Measurements from ENCODE around the gene ESRP2. TPM values are rescaled to one million over a fixed set of nuclear protein-coding genes. Genes with fewer than 3 reads are reported as not detected.

The ESRP2 gene
- total and polyA plus RNA-seq, 5 donors from 2014 or later = 0.10 to 0.99 (median 0.33) TPM; not detected in 1

DNA sequence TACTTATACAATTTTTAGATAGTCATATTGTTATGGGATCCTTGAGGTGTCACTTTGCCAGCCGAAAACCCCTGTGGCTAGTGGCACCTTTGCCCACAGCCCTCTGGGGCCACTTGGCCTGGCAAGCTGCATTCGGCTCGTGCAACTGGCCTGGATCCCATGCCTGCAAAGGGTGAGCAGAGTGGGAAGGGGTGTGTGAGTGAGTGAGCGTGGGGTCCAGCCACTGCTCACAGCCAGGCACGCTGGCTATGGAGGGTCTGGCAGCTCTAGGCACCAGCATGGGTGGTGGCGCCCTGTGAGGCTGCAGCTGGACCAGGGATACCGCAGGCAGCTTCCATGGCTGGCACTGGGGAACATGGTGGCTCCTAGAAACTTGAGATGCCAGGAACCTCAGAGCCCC, 49.0 kb downstream of the ESRP2 start:
- H3K27ac Mint-ChIP-seq = no peak overlapping the region
- no peaks in the 10 kb centered on the region for H3K4me1 ChIP-seq (ENCODE audit: control insufficient read depth, insufficient read depth, low read length, poor library complexity, severe bottlenecking)
- H3K9me3 Mint-ChIP-seq = no peaks in the 10 kb centered on the region
- ATAC-seq (ENCODE audit: low read depth in 2 of 2) (no peak), DNase-seq (no peak)
- no peak overlapping the region for H3K27ac ChIP-seq (ENCODE audit: insufficient read depth, low read length, poor library complexity, severe bottlenecking)
- peaks cover 0 to 17% (median 3%) of the 10 kb centered on the region in 4 donors for H3K4me1 Mint-ChIP-seq
- peaks cover 82% of the 10 kb centered on the region for H3K36me3 ChIP-seq (ENCODE audit: control insufficient read depth, insufficient read depth, low read length)
- no peak overlapping the region for H3K4me3 Mint-ChIP-seq
- H3K4me3 ChIP-seq (ENCODE audit: low read depth, low read length) = no peak overlapping the region
- H3K9me3 ChIP-seq (ENCODE audit: control insufficient read depth in 2 of 2, low read length in 2 of 2) = no peaks in the 10 kb centered on the region
- H3K36me3 Mint-ChIP-seq = peaks cover 43% of the 10 kb centered on the region
- H3K27me3 Mint-ChIP-seq = no peaks in the 10 kb centered on the region
- no peaks in the 10 kb centered on the region for H3K27me3 ChIP-seq (ENCODE audit: control insufficient read depth, insufficient read depth, low read length)

DNA sequence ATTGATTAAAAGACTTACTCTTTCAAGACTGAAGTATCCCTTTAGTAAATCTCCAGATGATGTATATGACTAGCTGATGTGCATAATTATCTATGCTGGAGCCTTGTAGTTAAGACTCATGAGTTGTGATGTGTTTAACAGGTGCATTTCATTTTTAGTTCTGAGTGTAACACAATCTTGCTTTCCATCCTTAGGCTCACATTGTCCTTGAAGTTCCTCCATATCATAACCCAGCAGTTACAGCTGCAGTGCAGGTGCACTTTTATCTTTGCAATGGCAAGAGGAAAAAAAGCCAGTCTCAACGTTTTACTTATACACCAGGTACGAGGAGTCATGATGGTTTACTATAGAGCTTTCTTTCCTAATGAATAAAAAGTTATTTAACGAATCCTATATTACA, 52.9 kb downstream of the ESRP2 start:
- H3K4me1 ChIP-seq (ENCODE audit: control insufficient read depth, insufficient read depth, low read length, poor library complexity, severe bottlenecking) = no peaks in the 10 kb centered on the region
- DNase-seq = no peak
- H3K27me3 ChIP-seq (ENCODE audit: control insufficient read depth, insufficient read depth, low read length) = no peaks in the 10 kb centered on the region
- Mint-ChIP-seq H3K4me3 (no peak overlapping the region), H3K36me3 (peaks cover 56% of the 10 kb centered on the region), H3K27ac (peak overlapping the region; percentile 42 to 82 (median 72)), H3K9me3 (no peaks in the 10 kb centered on the region), H3K4me1 (peaks cover 0 to 17% (median 8%) of the 10 kb centered on the region in 4 donors), H3K27me3 (no peaks in the 10 kb centered on the region)
- H3K27ac ChIP-seq (ENCODE audit: insufficient read depth, low read length, poor library complexity, severe bottlenecking) = no peak overlapping the region
- ATAC-seq (ENCODE audit: low read depth in 2 of 2) = no peak
- H3K36me3 ChIP-seq (ENCODE audit: control insufficient read depth, insufficient read depth, low read length) = peaks cover 84% of the 10 kb centered on the region
- H3K9me3 ChIP-seq (ENCODE audit: control insufficient read depth in 2 of 2, low read length in 2 of 2) = no peaks in the 10 kb centered on the region
- H3K4me3 ChIP-seq (ENCODE audit: low read depth, low read length) = no peak overlapping the region

GRCh38 chr16:68179855-68180254, 56.1 kb downstream of the ESRP2 start:
- no peaks in the 10 kb centered on the region for H3K27me3 ChIP-seq (ENCODE audit: control insufficient read depth, insufficient read depth, low read length)
- no peak overlapping the region for H3K4me3 Mint-ChIP-seq
- no peaks in the 10 kb centered on the region for H3K4me1 ChIP-seq (ENCODE audit: control insufficient read depth, insufficient read depth, low read length, poor library complexity, severe bottlenecking)
- ATAC-seq (ENCODE audit: low read depth in 2 of 2) (no peak), DNase-seq (no peak)
- H3K36me3 ChIP-seq (ENCODE audit: control insufficient read depth, insufficient read depth, low read length) = peaks cover 73% of the 10 kb centered on the region
- H3K4me3 ChIP-seq (ENCODE audit: low read depth, low read length) = no peak overlapping the region
- H3K4me1 Mint-ChIP-seq = peaks cover 0 to 22% (median 13%) of the 10 kb centered on the region in 4 donors
- no peaks in the 10 kb centered on the region for H3K9me3 Mint-ChIP-seq
- H3K36me3 Mint-ChIP-seq = peaks cover 64% of the 10 kb centered on the region
- no peaks in the 10 kb centered on the region for H3K27me3 Mint-ChIP-seq
- H3K27ac ChIP-seq (ENCODE audit: insufficient read depth, low read length, poor library complexity, severe bottlenecking) = no peak overlapping the region
- H3K27ac Mint-ChIP-seq = peak overlapping the region in 2 of 3 donors; percentile 67 to 74
- no peaks in the 10 kb centered on the region for H3K9me3 ChIP-seq (ENCODE audit: control insufficient read depth in 2 of 2, low read length in 2 of 2)

GRCh38 chr16:68179196-68179795, 56.6 kb downstream of the ESRP2 start:
- peaks cover 74% of the 10 kb centered on the region for H3K36me3 ChIP-seq (ENCODE audit: control insufficient read depth, insufficient read depth, low read length)
- H3K4me3 Mint-ChIP-seq = no peak overlapping the region

More at GRCh38 chr16:68179196-68179795, 56.6 kb downstream of the ESRP2 start:
- Histone ChIP-seq H3K9me3 (ENCODE audit: control insufficient read depth in 2 of 2, low read length in 2 of 2) (no peaks in the 10 kb centered on the region), H3K4me3 (ENCODE audit: low read depth, low read length) (no peak overlapping the region), H3K4me1 (ENCODE audit: control insufficient read depth, insufficient read depth, low read length, poor library complexity, severe bottlenecking) (no peaks in the 10 kb centered on the region), H3K27me3 (ENCODE audit: control insufficient read depth, insufficient read depth, low read length) (no peaks in the 10 kb centered on the region), H3K27ac (ENCODE audit: insufficient read depth, low read length, poor library complexity, severe bottlenecking) (no peak overlapping the region)
- Mint-ChIP-seq H3K36me3 (peaks cover 65% of the 10 kb centered on the region), H3K27ac (peak overlapping the region; percentile 26 to 45 (median 40)), H3K4me1 (peaks cover 0 to 22% (median 13%) of the 10 kb centered on the region in 4 donors), H3K9me3 (no peaks in the 10 kb centered on the region), H3K27me3 (no peaks in the 10 kb centered on the region)
- DNase-seq = no peak
- ATAC-seq (ENCODE audit: low read depth in 2 of 2) = no peak

Other genes starting within 250 kb of the ESRP2 start
- 52.4 TPM for gene DPEP2, start 236.6 kb downstream of the ESRP2 start, total RNA-seq
- 10 to 100 TPM; 52.2 to 70.0 (median 63.4) TPM for gene DPEP2, start 236.6 kb downstream of the ESRP2 start, polyA plus RNA-seq
- not detected for gene DPEP2NB, start 220.2 kb downstream of the ESRP2 start, total RNA-seq
- not detected for gene DPEP2NB, start 220.2 kb downstream of the ESRP2 start, polyA plus RNA-seq
- gene DDX28, start 212.9 kb downstream of the ESRP2 start, total RNA-seq = 14.9 TPM
- gene DDX28, start 212.9 kb downstream of the ESRP2 start, polyA plus RNA-seq = 10 to 100 TPM; 48.0 to 68.2 (median 63.9) TPM
- 15.2 TPM for gene DUS2, start 212.8 kb downstream of the ESRP2 start, total RNA-seq
- 10 to 100 TPM in 2 of 4 donors, 1 to 10 TPM in 2; 7.7 to 11.5 (median 10.3) TPM for gene DUS2, start 212.8 kb downstream of the ESRP2 start, polyA plus RNA-seq
- 115 TPM for gene NFATC3, start 150.8 kb downstream of the ESRP2 start, total RNA-seq
- 10 to 100 TPM; 52.0 to 67.5 (median 56.6) TPM for gene NFATC3, start 150.8 kb downstream of the ESRP2 start, polyA plus RNA-seq
- gene PLA2G15, start 9.2 kb upstream of the ESRP2 start, total RNA-seq = 9.4 TPM
- 10 to 100 TPM in 1 of 4 donors, 1 to 10 TPM in 3; 7.5 to 10.3 (median 8.8) TPM for gene PLA2G15, start 9.2 kb upstream of the ESRP2 start, polyA plus RNA-seq
- 141 TPM for gene SLC7A6, start 28.4 kb upstream of the ESRP2 start, total RNA-seq
- 10 to 100 TPM; 10.7 to 21.4 (median 17.4) TPM for gene SLC7A6, start 28.4 kb upstream of the ESRP2 start, polyA plus RNA-seq
- 38.4 TPM for gene SLC7A6OS, start 74.8 kb upstream of the ESRP2 start, total RNA-seq
- gene SLC7A6OS, start 74.8 kb upstream of the ESRP2 start, polyA plus RNA-seq = 10 to 100 TPM; 23.7 to 28.0 (median 26.8) TPM
- 53.8 TPM for gene PRMT7, start 74.9 kb upstream of the ESRP2 start, total RNA-seq
- gene PRMT7, start 74.9 kb upstream of the ESRP2 start, polyA plus RNA-seq = 10 to 100 TPM; 32.4 to 34.8 (median 34.1) TPM
- 16.1 TPM for gene SMPD3, start 212.4 kb upstream of the ESRP2 start, total RNA-seq
- 10 to 100 TPM in 3 of 4 donors, 1 to 10 TPM in 1; 7.1 to 20.3 (median 18.6) TPM for gene SMPD3, start 212.4 kb upstream of the ESRP2 start, polyA plus RNA-seq

Measured in CD4-positive, CD25-positive, alpha-beta regulatory T cell (primary cell).